DMS114 treated with DMSO at 0.1 percent for 48 hours (cell line): ENCODE measurements around the gene TTC34.

Experiments
- DNase-seq: peaks from one replicate; lab custom pipeline; 2025; ENCODE audit not compliant: unreplicated experiment; lab: John Stamatoyannopoulos, UW

Gene TTC34, protein sequence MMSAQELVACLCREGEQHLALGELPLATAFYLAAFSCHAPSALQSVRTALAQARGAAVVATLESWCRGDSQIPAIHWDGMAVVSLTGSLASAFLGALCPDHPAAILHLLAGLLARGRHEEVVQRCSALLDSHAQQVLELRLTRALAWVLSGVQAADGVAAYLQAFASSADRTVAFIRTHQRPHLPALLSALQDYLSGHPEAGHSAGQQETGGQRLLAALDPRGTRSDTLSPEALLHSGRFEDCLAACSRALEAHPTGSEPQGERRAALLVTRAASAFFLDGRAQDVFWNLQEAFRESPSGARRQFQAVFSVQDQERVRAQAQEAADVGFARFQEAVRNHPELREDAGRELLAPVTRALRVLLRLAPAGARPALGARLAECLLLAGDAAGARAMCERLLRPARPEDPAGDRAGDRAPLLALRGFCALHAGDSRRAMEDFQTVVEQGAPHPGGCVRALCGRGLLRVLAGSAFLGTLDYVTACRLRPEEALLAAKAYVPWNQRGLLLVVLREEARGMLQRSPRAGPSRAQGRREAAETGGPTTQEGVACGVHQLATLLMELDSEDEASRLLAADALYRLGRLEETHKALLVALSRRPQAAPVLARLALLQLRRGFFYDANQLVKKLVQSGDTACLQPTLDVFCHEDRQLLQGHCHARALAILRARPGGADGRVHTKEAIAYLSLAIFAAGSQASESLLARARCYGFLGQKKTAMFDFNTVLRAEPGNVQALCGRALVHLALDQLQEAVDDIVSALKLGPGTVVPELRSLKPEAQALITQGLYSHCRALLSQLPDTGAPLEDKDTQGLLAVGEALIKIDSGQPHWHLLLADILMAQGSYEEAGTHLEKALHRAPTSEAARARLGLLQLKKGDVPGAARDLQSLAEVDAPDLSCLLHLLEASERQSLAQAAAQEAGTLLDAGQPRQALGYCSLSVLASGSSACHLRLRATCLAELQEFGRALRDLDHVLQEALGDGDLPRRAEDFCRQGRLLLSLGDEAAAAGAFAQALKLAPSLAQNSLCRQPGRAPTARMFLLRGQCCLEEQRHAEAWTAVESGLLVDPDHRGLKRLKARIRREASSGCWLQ

DNA sequence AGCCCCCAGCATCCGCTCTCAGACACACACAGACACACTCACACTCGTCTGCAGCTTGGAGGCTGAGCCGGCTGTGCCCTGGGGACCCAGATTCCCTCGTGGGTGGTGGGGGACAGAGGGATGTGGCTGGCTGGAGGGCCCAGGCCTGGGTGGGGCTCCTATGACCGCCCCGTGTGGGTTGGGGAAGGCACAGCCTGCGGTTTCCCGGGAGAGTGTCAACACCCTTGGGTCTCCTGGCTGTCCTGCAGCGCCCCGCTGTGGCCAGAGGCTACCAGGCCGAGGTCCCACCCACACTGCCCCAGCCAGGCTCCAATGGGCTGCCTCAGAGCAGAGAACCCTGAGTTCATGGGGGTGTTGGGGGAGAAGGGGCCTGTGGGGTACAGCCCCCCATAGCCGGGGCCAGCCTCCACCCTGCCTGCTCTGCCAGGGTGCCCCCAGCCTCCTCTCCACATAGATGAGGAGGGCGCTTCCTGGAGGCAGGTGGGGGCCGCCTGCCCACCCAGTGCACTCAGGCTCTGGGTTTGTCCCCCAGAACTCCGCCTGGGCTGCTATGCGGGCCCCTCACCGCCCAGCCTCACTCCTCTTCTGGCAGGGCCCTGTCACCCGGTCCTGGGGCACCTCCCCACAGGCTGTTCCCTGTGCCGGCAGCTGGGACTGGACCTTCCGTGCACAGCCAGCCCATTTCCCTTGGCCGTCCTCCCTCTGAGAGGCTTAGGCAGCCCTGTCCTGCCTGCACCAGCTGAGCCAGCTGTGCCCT, at the start of gene TTC34:
TTC34 (minus strand) TSS at position 159 of the 757 bp plus-strand sequence. CDS start 866 bp downstream, outside the sequence.
- peak; percentile 13 for DNase-seq

DNA sequence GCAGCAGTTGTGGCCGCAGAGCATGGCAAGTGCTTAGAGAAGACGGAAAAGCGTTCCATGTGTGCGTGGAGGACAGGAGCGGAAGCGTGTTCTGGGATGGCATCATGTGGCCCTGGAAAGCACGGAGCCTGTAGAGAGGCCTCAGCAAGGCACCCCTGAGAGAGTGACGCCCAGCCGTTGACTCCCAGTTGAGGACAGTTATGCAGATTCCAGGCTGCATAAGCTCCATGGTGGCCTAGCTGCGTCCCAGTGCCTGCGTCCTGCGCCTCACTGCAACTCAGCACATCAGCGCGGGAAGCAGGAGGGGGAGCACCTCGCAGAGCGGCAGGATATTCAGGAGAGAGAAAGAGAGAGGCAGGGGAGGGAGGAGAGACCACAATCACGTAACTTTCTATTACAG, 49.0 kb upstream of the TTC34 start:
- DNase-seq: no peak

DNA sequence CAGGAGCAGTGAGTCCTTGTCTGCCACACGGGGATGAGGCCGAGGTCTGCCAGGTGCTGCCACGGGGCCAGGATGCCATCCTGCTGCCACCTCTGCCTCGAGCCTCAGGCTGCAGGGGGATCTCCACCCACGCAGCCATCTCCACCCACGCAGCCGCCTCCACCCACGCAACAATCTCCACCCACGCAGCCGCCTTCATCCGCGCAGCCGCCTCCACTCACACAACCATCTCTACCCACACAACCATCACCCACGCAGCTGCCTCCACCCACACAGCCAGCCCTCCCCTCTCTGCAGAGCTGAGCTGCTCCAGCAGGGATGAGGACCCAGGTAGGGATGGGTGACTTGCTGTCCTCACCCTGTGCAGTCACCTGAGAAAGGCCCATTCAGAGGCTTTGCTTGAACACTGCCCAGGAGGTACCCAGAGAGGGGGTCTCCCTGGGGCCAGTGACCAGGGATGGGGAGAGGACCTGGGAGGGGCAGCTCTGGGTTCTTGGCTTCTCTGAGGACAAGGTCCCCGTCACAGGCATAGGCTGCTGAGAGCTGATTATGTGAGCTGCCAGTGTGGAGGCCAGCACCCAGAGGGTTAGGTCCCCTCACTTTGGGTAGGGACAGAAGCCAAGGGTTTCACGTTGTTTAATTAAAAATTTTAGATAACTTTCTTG, 46.6 kb upstream of the TTC34 start:
- DNase-seq: no peak

DNA sequence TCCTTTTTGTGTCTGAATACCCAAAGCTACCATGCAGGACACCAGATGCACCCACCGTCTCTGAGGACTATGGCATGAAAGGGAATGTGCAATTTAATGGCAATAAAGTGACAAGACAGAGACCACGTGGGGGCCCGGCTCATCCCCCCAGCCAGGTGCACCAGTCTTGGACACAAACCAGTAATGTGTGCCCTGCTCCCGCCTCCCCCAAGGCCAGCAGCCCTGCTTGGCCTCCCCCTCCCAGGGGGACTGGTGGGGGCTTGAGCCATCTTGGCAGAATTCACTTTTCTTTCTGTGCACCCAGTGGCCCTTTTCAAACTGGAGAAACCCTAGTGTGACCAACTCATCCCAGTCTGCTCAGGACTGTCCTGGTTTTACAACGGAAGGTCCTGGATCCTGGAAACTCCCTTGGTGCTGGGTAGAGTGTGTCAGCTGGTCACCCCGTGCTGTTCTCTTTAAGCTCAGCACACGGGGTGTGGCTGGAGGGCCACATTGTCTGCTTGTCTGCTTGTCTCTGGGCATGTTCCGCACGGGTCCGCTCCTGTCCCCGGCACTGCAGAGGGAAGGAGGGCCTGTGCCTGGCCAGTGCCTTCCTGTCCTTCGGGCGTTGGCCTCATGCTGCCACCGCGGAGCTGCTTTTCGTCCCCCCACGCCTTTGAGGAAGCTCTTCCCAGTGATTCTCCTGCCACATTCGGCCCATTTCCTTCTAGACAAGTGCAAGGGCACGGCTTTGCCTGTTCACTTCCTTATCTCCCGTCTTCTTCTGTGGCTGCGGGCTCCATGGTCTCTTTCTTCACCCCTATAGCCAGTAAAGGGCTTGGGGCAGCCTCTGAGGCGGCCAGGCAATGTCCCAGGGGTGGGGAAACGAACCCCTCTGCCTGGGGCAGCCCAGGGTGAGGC, 45.8 kb upstream of the TTC34 start:
- DNase-seq: no peak

DNA sequence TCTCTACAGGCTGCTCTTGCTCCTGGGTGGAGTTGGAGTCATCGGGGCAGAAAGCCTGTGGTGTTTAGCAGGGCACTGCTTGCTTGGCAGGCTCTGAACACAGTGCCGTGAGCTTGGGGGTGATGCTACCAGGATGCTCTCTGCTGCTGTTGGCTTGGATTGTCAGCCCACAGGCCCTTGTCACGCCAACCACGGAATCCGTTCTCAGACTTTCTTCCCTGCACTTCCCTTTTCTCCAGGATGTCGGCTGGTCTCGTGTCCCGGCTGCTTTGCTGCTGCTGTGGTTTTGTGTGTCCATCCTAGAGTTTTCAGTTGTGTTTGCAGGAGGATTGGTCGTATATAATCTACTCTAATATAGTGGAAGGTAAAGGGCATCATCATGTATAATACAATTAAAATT, 44.4 kb upstream of the TTC34 start:
- no peak for DNase-seq

DNA sequence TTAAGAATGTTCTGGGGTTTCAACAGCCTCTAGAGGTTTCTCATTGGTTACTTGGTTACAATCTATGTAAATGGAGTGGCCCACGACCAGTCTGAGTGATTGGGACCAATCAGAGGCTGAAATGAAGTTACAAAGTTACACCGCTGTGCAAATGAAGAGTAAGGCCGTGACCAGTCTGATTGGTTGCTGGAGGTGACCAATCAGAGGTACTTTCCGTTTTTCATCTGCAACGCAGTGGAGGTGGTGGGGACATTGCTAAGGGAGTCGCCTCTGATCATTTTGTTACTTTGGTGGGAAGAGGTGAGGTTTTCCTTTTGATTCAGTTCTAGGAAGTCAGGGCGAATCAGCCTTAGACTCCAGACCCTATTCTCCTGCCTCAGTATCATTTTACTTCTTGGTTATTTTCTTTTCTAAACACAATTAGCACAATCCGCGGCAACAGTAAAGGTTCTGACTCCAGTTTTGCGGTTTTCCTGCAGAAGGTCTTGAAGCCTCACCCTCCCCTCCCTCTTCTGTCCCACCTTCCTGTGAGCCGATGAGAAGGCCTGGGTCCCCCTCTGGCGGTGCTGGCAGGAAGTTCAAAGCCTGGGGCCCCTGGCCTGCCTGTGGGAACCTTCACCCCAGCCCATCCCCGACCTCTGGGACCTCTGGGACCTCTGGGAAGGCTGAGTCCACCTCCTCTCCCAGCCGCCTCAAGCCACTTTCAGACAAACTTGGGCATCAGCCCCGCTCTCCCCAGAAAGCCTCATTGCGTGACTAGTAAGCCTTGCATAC, 38.7 kb upstream of the TTC34 start:
- no peak for DNase-seq

DNA sequence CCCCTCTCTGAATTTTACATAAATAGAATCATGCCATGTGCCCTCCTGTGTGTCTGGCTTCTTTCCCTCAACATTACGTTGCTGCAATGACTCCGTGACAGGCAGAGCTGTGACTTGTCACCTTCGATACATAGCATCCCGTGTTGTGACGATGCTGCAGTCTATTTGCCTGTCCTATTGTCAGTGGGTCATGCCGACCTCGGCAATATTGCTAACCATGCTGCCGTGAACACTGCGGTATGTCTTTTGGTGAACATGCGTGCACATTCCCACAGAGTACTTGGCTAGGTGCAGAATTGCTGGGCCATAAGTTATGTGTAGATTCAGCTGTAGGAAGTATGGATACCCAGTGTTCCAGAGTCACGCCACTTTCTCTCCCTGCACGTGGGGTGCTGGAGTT, 36.3 kb upstream of the TTC34 start:
- DNase-seq: no peak

DNA sequence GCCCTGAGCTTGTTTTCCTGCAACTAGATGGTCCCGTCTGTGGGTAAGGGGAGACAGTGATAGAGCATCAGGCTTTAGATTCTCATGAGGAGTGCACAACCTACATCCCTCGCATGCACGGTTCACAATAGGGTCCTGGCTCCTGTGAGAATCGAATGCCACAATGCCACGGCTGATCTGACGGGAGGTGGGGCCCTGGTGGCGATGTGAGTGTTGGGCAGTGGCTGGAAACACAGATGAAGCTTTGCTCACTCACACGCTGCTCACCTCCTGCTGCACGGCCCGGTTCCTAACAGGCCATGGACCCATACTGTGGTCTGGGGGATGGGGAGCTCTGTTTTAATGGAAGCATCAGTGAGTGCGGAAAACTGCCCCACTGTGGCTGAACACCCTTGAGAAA, 35.8 kb upstream of the TTC34 start:
- DNase-seq: no peak

DNA sequence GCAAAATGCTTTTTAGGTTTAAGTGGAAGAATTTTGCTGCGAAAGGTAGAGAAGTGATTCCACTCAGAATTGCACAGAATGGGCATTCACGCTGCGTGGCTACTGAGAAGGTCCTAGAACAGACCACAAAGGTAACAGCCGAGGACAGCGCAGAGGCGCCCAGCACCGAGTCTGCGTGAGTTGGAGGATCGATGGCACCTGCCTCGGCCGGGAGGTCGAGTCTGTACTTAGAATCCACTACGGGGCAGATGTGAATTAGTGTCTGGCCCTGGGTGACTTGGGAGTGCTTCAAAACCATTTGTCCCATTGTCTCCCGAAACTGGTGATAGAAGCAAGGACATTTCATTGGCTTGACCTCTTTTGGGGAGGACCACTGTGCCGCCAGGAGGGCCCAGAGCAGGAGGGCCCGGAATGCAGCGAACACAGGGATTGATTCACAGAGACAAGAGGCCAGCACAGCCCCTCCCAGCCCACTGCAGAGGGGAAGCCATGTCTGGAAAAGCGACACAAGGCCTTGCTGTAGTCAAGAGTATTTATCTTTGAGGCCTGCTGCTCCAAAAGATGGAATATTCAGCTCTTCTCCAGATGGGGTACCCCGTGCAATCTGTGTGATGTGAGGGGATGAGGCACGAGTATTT, 35.0 kb upstream of the TTC34 start:
- no peak for DNase-seq

DNA sequence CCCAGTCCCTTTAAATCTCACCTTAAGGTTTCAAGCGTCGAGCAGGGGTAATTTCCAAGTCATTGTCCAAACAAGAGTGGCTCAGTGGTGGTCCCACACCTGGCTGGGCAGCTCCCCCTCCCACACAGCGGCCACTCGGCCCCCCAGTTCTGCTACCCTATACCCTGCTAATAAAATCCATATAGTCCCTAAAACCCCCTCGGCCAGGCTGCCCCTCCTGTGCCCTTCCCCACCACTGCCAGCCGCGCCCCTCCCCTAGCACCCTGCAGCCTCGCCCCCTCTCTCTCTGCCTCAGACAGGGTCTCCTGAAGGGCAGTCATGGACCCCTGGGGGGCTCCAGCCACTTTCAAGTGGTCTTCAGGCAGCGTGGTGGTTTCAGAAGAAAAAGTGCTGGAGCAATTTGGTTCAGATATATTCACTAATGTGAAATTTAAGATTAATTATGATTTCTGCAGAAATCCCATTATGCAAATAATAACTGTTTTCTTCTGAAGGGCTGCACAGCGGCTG, 34.2 kb upstream of the TTC34 start:
- no peak for DNase-seq

DNA sequence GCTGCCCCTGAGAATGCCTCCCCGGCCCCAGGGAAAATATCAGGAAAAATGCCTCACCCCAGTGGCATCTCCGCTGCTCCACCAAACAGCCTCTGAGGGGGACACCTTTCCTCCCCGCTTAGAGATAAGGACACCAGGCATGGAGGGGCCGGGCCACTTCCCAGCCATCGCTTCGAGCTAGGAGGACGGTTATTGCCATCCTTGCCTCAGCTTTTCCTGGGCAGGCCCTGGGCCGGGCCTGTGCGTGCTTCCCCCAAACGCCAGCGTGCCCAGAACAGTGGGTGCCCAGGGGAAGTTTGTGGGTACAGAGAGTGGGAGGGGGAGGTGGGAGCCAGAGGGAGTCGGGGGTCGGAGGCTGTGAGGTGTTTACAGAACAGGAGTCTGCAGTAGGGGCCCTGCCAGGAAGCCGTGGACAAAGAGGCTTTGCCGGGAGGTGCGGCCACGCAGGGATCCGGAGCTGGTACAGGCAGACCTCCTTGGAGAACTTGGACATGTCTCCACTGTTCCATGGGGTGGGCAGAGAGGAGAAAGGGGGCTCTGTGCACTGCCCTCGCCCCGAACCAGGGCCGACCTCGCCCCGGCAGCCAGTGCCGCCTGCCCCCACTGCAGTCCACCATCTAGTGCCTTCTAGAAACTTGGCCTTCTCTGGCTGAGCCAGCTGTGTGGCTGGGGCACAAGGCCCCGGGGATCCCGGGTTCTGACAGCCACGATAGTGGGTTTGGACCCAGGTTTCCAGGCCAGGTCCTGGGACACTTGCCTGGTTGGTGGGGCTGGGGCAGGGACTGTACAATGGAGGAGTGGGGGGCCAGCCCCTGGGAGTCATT, 33.5 kb upstream of the TTC34 start:
- no peak for DNase-seq

DNA sequence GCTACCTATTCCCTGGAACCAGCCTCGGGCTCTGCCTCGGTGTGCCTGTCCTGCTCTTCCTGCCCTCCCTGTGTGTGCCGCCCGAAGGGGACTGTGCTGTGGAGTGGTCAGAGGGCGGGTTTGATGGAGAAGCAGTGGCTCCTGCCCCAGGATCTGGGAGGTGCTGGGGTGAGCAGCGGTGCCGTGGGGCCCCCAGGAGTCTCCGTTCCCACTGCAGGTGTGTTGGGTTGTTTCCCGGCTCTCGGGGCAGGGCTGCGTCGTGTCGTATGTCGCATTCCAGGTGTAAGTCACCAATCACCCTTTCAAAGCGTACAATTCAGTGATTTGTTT, 32.6 kb upstream of the TTC34 start:
- DNase-seq: no peak

DNA sequence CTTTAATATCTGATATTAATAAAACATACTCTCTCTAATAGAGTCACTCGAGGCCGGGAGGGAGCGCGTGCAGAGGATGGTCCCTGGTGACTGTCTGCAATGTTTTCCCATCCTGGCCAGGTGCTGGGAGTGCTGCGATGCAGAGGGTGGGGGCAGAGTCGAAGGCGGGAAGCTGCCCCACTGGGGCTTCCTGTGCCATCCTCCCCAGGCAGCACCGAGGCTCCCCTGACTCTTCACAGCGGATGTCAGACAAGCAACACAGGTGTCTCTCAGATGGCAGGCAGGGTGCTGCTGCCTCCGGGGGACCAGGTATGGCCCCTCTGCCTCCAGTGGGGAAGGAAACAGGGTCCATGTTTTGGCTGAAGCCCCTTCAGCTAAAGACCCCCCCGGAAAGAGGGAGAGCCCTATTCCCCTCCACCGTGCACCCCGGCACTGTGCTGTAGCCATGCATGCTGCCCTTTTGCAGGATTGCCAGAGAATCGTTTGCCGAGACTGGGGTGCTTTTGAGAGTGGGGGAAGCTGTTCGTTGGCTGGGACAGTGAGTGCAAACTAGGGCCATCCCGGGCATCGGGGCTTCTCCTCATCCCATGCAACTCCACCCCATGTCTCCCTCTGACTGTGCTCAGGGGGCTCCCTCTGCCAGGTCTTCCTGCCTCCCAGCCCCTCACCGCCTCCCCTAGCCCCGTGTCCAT, 32.1 kb upstream of the TTC34 start:
- no peak for DNase-seq

DNA sequence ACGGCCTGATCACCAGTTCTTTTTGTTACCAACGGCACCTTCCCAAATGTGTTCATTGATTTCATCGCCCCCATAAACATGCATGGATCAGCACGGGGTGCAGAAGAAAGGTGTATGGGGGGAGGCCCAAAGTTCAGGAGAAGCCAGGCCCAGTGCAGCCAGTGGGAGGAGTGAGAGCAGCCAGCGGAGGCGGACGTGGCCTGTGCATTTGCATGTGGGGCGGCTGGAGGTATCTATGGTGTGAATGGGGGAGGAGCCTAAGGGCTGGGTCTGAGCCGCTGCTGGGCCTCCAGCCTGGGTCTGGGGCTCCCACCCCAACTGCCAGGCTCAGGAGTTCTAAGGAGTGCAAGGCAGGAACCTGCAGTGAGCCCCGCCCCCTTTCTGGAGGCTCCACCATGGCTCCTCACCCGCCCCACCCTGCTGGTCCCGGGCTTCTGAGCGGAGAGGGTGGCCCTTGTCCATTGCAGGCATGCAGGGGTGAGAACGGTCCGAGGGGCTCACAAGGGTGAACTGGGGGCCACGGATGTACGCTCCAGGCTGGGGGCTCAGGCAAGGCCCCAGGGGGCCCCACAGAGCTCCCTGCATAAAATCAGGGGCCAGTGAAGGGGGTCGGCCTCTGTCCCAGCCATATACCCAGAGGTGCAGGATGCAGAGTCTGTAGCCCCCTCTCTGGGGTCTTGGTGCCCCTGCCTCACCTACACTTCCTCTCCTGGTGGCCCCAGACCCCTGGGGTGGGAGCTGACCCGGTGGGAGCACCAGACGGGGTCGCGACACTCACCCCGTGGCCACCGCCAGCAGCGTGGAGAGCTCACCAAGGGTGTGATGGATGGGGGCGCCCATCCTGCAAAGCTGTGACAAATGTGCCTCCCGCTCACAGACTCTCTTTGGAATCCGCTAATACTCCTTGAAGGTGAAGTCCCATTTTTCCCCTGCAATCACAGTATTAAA, 31.3 kb upstream of the TTC34 start:
- DNase-seq: no peak

DNA sequence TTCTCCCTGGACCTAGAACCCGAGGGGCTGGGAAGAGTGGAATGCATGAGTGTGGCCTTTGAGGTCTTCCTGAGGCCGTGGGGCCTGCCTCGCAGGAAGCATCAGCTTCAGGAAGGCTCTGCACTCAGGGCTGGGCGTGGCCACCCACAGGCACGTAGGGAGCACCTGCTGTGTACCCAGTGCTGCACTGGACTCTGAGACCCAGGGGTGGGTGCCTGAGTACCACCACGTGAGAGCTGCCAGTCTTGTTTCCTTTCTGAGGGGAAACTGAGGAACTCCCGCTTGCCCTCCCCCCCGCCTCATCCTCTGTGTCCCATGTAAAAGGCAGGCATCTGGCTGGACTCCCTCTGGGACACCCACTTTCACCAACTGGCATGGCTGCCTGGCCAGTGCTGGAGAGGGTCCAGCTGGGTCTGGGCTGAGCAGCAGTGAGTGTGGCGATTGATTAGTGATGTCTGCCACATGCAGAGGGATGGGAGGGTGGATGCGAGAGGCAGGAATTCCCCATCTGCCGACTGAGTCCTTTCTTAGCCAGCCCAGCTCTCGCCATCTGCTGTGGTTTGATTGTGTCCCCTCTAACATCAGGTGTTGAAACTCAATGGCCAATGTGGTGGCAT, 30.2 kb upstream of the TTC34 start:
- no peak for DNase-seq
